DMS114 treated with DMSO at 0.1 percent for 48 hours (cell line): ENCODE data around the gene CRTAC1.

Source experiments
- DNase-seq: peaks from one replicate; lab custom pipeline; 2025; ENCODE audit not compliant: unreplicated experiment; lab: John Stamatoyannopoulos, UW

Gene CRTAC1

GRCh38 chr10:97903128-97904017, 127.0 kb downstream of the CRTAC1 start:
- DNase-seq, result no peak

GRCh38 chr10:97901381-97901780, 129.0 kb downstream of the CRTAC1 start:
- DNase-seq, result no peak

- no peak for DNase-seq
These were observed 132.0 kb downstream of the CRTAC1 start for GRCh38 chr10:97898429-97898828.

GRCh38 chr10:97896756-97897358, 133.6 kb downstream of the CRTAC1 start:
- DNase-seq, result no peak

GRCh38 chr10:97895915-97896314, 134.5 kb downstream of the CRTAC1 start:
- DNase-seq, result no peak

GRCh38 chr10:97895084-97895483, 135.3 kb downstream of the CRTAC1 start:
- no peak for DNase-seq

GRCh38 chr10:97894092-97894491, 136.3 kb downstream of the CRTAC1 start:
- no peak for DNase-seq

GRCh38 chr10:97892939-97893338, 137.5 kb downstream of the CRTAC1 start:
- DNase-seq, result no peak

GRCh38 chr10:97892506-97892905, 137.9 kb downstream of the CRTAC1 start:
- no peak for DNase-seq

- no peak for DNase-seq
These were observed 138.8 kb downstream of the CRTAC1 start for GRCh38 chr10:97891497-97892167.

- no peak for DNase-seq
These were observed 140.8 kb downstream of the CRTAC1 start for GRCh38 chr10:97889461-97890265.

GRCh38 chr10:97888641-97889262, 141.7 kb downstream of the CRTAC1 start:
- no peak for DNase-seq

GRCh38 chr10:97888134-97888533, 142.3 kb downstream of the CRTAC1 start:
- no peak for DNase-seq

- no peak for DNase-seq
These were observed 143.0 kb downstream of the CRTAC1 start for GRCh38 chr10:97887399-97887798.

GRCh38 chr10:97886286-97886685, 144.1 kb downstream of the CRTAC1 start:
- no peak for DNase-seq

GRCh38 chr10:97883092-97883485, 147.3 kb downstream of the CRTAC1 start:
- DNase-seq, result no peak

GRCh38 chr10:97882142-97883091, 148.0 kb downstream of the CRTAC1 start:
- DNase-seq, result no peak

- no peak for DNase-seq
These were observed 150.3 kb downstream of the CRTAC1 start for GRCh38 chr10:97880109-97880508.

GRCh38 chr10:97879241-97879640, 151.2 kb downstream of the CRTAC1 start:
- no peak for DNase-seq

GRCh38 chr10:97876402-97876801, 154.0 kb downstream of the CRTAC1 start:
- no peak for DNase-seq
